Neural cell (in vitro differentiated cells): ENCODE measurements around the gene CDH4. TPM values are rescaled to one million over a fixed set of nuclear protein-coding genes. Genes with fewer than 3 reads are reported as not detected.

Experiments
- H2AFZ ChIP-seq: fragments of 200-600, 300-800 bp; sonication (generic), shearing (Covaris generic); 2 replicates; pipeline ENCODE4 v1.6.0; 2014; ENCODE audit warnings: low read depth, mild to moderate bottlenecking, antibody characterized with exemption, low read length, moderate library complexity
- H3F3A ChIP-seq: fragments of 200-600 bp; shearing (Covaris generic); 2 replicates; pipeline ENCODE4 v1.6.1; 2016; ENCODE audit warnings: mild to moderate bottlenecking, moderate library complexity, mixed read lengths, antibody characterized with exemption, low read length; ENCODE audit not compliant: insufficient read depth, poor library complexity, severe bottlenecking
- H3K27ac ChIP-seq: fragments of 200-600, 300-800 bp; sonication (generic), shearing (Covaris generic); 2 replicates; pipeline ENCODE4 v1.5.1; 2014; ENCODE audit warnings: mild to moderate bottlenecking, low read length, moderate library complexity
- H3K27me3 ChIP-seq: fragments of 300-800, 200-600 bp; sonication (generic), shearing (Covaris generic); 2 replicates; pipeline ENCODE4 v1.6.0; 2014; ENCODE audit warnings: mild to moderate bottlenecking, low read depth, low read length, moderate library complexity; ENCODE audit not compliant: insufficient read depth
- H3K36me3 ChIP-seq: fragments of 300-800, 200-600 bp; sonication (generic), shearing (Covaris generic); 2 replicates; pipeline ENCODE4 v1.5.1; 2014; ENCODE audit warnings: mild to moderate bottlenecking, antibody characterized with exemption, low read length, moderate library complexity; ENCODE audit not compliant: insufficient read depth
- H3K4me2 ChIP-seq: fragments of 300-800, 200-600 bp; sonication (generic), shearing (Covaris generic); 2 replicates; pipeline ENCODE4 v1.6.0; 2014; ENCODE audit warnings: mild to moderate bottlenecking, low read length
- H3K4me3 ChIP-seq: fragments of 300-800, 200-600 bp; sonication (generic), shearing (Covaris generic); 2 replicates; pipeline ENCODE4 v1.5.1; 2014; ENCODE audit warnings: mild to moderate bottlenecking, low read length, moderate library complexity
- H3K79me2 ChIP-seq: fragments of 200-600 bp; shearing (Covaris generic); replicated peaks from 2 replicates; pipeline ENCODE4 v1.6.0; 2014; ENCODE audit warnings: mild to moderate bottlenecking, low read length, moderate library complexity; ENCODE audit not compliant: insufficient read depth
- H3K9ac ChIP-seq: fragments of 300-800, 200-600 bp; sonication (generic), shearing (Covaris generic); 2 replicates; pipeline ENCODE4 v1.6.1; 2016; ENCODE audit warnings: mild to moderate bottlenecking, low read length, mixed read lengths
- H3K9me2 ChIP-seq: fragments of 200-600 bp; shearing (Covaris generic); 2 replicates; pipeline ENCODE4 v1.6.1; 2016; ENCODE audit warnings: mild to moderate bottlenecking, low read length, mixed read lengths; ENCODE audit not compliant: insufficient read depth
- H3K9me3 ChIP-seq: fragments of 200-600, 300-800 bp; sonication (generic), shearing (Covaris generic); 2 replicates; pipeline ENCODE4 v1.6.1; 2016; ENCODE audit warnings: mild to moderate bottlenecking, mixed run types, low read length, moderate library complexity, mixed read lengths
- H4K20me1 ChIP-seq: fragments of 200-600 bp; shearing (Covaris generic); 2 replicates; pipeline ENCODE4 v1.6.1; 2016; ENCODE audit warnings: mild to moderate bottlenecking, mixed run types; ENCODE audit not compliant: insufficient read depth
- EP300 ChIP-seq: fragments of 450-650 bp; conservative IDR thresholded peaks from 2 replicates; pipeline ENCODE4 v1.6.1; 2014; ENCODE audit warnings: antibody characterized with exemption, mild to moderate bottlenecking, moderate library complexity; ENCODE audit not compliant: poor library complexity, severe bottlenecking
- EZH2 ChIP-seq: fragments of 200-600, 300-800 bp; shearing (Covaris generic), sonication (generic); IDR thresholded peaks from 2 replicates; pipeline ENCODE4 v1.6.1; 2014; ENCODE audit warnings: antibody characterized with exemption, low read length, borderline replicate concordance, mild to moderate bottlenecking; ENCODE audit not compliant: insufficient read depth, poor library complexity, severe bottlenecking
- MXI1 ChIP-seq: fragments of 450-650 bp; conservative IDR thresholded peaks from 2 replicates; pipeline ENCODE4 v1.6.1; 2014; ENCODE audit warnings: antibody characterized with exemption, mild to moderate bottlenecking; ENCODE audit not compliant: poor library complexity, severe bottlenecking
- POLR2AphosphoS5 ChIP-seq: IDR thresholded peaks from 2 replicates; pipeline ENCODE4 v1.6.1; 2012
- RAD21 ChIP-seq: fragments of 450-650 bp; conservative IDR thresholded peaks from 2 replicates; pipeline ENCODE4 v1.6.1; 2014; ENCODE audit warnings: antibody characterized with exemption, mild to moderate bottlenecking, moderate library complexity
- SMC3 ChIP-seq: fragments of 450-650 bp; conservative IDR thresholded peaks from 2 replicates; pipeline ENCODE4 v1.6.1; 2014; ENCODE audit warnings: antibody characterized with exemption, mild to moderate bottlenecking, moderate library complexity; ENCODE audit not compliant: poor library complexity
- TAF1 ChIP-seq: IDR thresholded peaks from 2 replicates; pipeline ENCODE4 v1.6.1; 2012; ENCODE audit warnings: low read depth
- polyA plus RNA-seq: library from polyadenylated mRNA; depleted of rRNA; stranded (reverse); fragments of >200 nt; gene quantifications from 2 replicates; pipeline ENCODE4 v1.2.3, GENCODE V29; 2014
- TF ChIP-seq, protein P1 (sequence below): IDR thresholded peaks from 2 replicates; pipeline ENCODE4 v1.6.1; 2012; ENCODE audit warnings: borderline replicate concordance
- TF ChIP-seq, protein P2 (sequence below): fragments of 450-650 bp; IDR thresholded peaks from 2 replicates; pipeline ENCODE4 v1.5.1; 2014; ENCODE audit warnings: antibody characterized with exemption, mild to moderate bottlenecking, moderate library complexity; ENCODE audit not compliant: poor library complexity, severe bottlenecking

CDH4 gene
- polyA plus RNA-seq, 1 donor from 2014 or later, result 24.6 TPM

DNA sequence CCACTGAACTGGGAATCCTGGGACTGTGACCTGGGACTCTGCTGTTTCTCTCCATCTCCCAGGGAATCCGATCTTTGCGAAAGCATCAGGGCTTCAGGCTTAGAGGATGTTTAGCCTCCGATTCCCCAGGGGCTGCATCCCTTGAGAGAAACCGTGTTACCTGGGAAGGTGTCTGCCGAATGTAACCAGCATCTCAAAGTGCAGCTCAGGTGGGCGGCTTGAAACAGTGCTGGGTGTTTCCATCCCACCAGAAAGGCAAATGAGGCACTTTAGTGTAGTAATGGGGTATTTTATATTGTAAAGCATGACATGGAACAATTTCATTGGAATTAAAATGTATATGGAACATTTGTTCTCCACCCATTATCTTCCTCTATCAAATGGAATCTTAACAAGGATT lies 15.2 kb downstream of the CDH4 start:
- Histone ChIP-seq H3K27me3 (no peaks in the 10 kb centered on the region), H2AFZ (no peak overlapping the region), H3K36me3 (peaks cover 3% of the 10 kb centered on the region), H3F3A (no peaks in the 10 kb centered on the region), H3K4me2 (no peak overlapping the region), H3K4me3 (no peak overlapping the region), H3K9me2 (no peaks in the 10 kb centered on the region), H3K9me3 (no peaks in the 10 kb centered on the region), H3K79me2 (no peaks in the 10 kb centered on the region), H4K20me1 (no peaks in the 10 kb centered on the region), H3K9ac (no peak overlapping the region), H3K27ac (no peak overlapping the region)
- TF ChIP-seq RAD21 (no peak), TAF1 (no peak), SMC3 (no peak), EZH2 (no peak), POLR2AphosphoS5 (no peak), EP300 (no peak), MXI1 (no peak)
- TF ChIP-seq, protein P1, sequence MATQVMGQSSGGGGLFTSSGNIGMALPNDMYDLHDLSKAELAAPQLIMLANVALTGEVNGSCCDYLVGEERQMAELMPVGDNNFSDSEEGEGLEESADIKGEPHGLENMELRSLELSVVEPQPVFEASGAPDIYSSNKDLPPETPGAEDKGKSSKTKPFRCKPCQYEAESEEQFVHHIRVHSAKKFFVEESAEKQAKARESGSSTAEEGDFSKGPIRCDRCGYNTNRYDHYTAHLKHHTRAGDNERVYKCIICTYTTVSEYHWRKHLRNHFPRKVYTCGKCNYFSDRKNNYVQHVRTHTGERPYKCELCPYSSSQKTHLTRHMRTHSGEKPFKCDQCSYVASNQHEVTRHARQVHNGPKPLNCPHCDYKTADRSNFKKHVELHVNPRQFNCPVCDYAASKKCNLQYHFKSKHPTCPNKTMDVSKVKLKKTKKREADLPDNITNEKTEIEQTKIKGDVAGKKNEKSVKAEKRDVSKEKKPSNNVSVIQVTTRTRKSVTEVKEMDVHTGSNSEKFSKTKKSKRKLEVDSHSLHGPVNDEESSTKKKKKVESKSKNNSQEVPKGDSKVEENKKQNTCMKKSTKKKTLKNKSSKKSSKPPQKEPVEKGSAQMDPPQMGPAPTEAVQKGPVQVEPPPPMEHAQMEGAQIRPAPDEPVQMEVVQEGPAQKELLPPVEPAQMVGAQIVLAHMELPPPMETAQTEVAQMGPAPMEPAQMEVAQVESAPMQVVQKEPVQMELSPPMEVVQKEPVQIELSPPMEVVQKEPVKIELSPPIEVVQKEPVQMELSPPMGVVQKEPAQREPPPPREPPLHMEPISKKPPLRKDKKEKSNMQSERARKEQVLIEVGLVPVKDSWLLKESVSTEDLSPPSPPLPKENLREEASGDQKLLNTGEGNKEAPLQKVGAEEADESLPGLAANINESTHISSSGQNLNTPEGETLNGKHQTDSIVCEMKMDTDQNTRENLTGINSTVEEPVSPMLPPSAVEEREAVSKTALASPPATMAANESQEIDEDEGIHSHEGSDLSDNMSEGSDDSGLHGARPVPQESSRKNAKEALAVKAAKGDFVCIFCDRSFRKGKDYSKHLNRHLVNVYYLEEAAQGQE, result no peak
- TF ChIP-seq, protein P2, sequence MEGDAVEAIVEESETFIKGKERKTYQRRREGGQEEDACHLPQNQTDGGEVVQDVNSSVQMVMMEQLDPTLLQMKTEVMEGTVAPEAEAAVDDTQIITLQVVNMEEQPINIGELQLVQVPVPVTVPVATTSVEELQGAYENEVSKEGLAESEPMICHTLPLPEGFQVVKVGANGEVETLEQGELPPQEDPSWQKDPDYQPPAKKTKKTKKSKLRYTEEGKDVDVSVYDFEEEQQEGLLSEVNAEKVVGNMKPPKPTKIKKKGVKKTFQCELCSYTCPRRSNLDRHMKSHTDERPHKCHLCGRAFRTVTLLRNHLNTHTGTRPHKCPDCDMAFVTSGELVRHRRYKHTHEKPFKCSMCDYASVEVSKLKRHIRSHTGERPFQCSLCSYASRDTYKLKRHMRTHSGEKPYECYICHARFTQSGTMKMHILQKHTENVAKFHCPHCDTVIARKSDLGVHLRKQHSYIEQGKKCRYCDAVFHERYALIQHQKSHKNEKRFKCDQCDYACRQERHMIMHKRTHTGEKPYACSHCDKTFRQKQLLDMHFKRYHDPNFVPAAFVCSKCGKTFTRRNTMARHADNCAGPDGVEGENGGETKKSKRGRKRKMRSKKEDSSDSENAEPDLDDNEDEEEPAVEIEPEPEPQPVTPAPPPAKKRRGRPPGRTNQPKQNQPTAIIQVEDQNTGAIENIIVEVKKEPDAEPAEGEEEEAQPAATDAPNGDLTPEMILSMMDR, result no peak

DNA sequence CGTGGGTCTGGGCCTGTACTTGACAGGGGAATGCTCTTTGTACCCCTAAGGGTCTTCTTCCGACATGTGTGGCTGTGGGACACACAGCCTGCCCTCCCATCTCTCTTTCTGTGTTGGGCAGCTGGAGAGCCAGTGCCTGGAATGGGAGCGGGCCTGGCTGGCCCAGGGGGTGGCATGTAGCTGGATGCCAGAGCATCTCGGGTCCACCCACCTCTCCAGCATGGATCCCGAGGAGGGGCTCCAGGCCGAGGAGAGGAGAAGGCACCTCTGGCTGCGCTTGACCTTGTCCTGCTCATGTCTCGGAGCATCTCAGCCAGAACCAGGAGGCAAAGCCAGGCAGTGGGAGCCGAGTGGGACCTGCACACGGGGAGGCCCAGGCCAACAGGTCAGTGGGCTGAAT lies 16.0 kb downstream of the CDH4 start:
- TF ChIP-seq, protein P2, result no peak
- TF ChIP-seq RAD21 (no peak), TAF1 (no peak), SMC3 (no peak), POLR2AphosphoS5 (no peak), EP300 (no peak), MXI1 (no peak), EZH2 (no peak)
- TF ChIP-seq, protein P1, result no peak
- no peak overlapping the region for H3K4me2 ChIP-seq
- no peak overlapping the region for H3K27ac ChIP-seq
- H3F3A ChIP-seq, result no peaks in the 10 kb centered on the region
- H2AFZ ChIP-seq, result no peak overlapping the region
- no peaks in the 10 kb centered on the region for H3K27me3 ChIP-seq
- no peaks in the 10 kb centered on the region for H3K9me2 ChIP-seq
- no peaks in the 10 kb centered on the region for H3K9me3 ChIP-seq
- no peaks in the 10 kb centered on the region for H4K20me1 ChIP-seq
- H3K36me3 ChIP-seq, result peaks cover 3% of the 10 kb centered on the region
- no peak overlapping the region for H3K9ac ChIP-seq
- no peaks in the 10 kb centered on the region for H3K79me2 ChIP-seq
- no peak overlapping the region for H3K4me3 ChIP-seq
